ENCODE results near the gene WNT9A.

WNT9A gene

DNA sequence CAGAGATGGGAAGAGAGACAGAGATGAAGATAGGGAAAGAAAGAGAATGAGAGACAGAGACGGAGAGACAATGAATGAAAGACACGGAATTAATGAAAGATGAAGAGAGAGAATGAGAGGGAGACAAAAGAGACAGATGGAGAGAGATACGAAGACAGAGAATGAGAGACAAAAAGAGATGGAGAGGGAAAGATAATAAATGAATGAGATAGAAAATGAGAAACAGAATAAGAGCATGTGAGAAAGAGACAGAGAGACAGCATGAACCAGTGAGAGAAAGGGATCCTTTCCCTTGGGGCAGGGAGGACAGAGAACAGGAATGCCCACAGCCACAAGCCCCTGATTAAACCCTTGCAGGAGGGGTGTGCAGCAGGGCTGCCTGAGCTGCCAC is 5.3 kb upstream of the WNT9A start:
- no peak for DNase-seq

DNA sequence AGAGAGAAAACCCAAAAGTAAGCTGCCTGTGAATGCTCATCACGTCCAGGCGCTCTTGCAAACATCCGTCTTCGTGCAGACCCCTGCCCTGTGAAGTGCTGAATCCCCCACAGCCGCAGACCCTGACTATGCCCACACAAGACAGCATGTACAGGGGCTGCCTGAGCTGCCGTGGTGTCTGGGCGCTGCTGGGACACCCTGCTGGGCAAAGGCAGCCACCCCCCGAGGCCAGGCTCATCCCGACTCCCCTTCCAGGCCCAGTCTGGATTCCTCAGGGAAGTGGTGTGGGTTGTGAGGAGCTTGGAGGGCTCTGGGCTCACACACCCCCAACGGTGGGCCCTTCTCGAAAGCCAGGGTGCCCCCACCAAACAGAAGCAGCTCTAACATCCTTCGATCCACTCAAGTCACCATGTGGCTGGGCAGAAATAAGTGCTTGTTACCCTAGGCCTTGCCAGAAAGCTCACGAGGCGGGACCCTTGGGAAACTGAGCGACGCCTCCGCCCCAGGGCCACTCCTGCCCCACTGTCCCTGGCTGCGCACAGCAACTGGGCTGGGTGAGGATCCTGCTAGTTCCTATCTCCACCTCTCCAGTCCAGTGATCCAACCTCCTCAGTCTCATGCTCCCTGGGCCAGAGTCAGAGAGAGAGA is 4.8 kb upstream of the WNT9A start:
- no peak for DNase-seq

DNA sequence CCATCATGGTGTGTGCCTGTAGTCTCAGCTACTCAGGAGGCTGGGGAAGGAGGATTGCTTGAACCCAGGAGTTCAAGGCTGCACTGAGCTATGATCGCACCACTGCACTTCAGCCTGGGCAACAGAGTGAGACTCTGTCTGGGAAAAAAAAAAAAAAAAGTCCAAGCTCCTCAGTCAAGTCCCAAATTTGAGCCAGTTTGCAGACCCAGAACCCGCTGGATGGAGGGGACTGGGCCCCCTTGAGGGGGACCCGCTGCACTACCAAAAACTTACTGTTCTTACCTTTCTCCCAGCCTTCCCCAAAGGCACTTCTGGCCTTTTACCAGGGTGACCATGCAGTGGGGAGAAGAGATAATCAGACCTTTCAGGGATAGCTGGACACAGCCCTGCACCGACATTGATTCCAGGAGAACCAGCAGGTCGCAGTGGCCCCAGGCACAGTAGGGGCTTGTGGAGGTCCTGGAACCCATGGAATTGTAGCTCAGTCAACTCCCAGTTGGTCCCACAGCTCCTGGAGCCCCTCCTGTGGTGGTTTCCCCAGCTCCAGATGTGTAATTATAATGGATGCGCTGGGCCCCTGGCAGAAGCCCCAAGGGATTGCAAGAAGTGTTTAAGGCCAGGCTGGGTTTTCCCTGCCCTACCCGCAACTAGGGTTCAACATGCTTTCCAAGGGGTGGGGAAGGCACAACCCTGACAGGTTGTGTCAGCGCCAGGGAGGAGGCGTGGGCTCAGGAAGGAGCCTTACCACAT is 4.1 kb upstream of the WNT9A start:
- no peak for DNase-seq

DNA sequence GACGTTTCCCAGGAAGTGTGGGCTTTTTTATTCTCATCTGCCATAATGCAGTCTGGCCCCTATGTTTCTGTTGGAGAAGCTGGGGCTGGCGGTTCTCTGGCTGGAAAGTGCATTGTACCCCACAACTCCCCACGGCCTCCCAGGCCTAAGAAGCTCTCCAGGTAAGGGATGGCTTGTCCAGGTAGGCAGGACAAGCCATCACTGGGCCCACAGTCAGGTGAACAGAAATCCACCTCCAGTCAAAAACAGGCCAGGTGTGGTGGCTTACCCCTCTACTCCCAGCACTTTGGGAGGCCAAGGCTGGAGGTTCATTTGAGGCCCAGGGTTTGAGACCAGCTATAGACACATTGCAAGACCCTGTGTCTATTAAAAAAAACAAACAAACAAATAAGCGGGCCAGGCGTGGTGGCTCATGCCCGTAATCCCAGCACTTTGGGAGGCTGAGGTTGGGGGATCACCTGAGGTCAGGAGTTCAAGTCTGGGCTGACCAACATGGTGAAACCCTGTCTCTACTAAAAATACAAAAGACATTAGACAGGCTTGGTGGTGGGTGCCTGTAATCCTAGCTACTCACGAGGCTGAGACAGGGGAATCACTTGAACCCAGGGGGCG is 3.1 kb upstream of the WNT9A start:
- no peak for DNase-seq

DNA sequence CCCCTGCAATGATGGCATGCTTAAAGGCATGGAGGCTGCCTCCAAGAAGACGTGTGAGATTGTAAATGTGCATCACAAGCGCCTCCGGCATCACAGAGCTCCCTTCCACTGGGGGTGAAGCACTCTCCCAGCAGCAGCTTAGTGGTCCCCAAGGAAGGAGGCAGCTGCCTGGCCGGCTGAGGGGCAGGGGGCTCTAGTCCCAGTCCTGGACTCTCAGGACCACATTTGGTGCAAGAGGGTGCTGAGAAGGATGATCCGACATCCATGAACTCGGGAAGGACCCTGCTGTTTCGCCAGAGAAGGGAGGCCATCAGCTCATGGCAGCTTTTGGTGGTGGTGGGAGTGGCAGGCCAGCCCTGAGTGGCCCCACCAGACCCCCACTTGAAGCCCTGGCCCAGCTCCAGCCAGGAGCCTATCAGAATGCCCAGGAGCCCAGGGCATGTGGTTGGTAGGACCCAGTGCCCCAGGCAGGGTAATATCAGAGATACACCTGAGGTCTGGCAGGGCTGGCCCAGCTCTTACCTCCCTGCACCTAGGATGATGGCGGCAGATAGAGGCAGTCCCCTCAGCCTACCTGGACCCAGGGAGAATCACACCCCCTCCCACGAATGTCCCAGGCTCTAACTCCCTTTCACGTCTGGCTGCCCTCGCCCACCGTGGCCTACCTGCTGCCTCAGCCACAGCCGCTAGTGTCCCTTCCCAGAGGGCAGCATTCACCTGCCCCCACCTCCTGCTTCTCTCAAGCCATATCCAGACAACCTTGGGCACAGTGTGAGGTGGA is 2.4 kb upstream of the WNT9A start:
- DNase-seq: no peak

DNA sequence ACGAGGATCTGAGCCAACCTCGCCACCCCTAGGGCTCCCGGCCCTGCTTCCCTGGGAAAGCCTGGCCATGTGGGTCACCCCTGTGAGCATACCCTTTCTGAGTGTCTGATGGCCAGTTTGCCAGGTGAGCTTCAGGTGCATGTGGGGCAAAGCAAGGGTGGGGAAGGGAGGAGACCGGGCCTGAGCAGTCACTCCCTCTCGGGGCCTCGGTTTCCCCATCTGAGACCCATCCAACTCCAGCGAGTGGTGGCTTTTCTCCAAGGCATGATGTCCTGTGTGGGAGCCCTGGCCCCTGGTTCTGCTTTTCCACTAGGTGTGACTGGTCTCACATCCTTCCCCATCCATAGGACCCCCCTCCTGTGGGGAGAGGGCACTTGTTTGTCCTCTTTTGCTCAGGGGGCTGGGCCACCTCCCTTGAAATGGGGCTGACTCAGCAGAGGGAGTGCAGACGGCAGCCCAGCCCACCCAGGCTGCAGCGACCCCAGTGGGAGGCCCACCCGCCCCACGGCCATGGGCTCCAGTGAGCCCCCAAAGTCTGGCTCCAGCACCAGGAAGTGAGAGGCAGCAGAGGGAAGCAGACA is 1.7 kb upstream of the WNT9A start:
- no peak for DNase-seq

DNA sequence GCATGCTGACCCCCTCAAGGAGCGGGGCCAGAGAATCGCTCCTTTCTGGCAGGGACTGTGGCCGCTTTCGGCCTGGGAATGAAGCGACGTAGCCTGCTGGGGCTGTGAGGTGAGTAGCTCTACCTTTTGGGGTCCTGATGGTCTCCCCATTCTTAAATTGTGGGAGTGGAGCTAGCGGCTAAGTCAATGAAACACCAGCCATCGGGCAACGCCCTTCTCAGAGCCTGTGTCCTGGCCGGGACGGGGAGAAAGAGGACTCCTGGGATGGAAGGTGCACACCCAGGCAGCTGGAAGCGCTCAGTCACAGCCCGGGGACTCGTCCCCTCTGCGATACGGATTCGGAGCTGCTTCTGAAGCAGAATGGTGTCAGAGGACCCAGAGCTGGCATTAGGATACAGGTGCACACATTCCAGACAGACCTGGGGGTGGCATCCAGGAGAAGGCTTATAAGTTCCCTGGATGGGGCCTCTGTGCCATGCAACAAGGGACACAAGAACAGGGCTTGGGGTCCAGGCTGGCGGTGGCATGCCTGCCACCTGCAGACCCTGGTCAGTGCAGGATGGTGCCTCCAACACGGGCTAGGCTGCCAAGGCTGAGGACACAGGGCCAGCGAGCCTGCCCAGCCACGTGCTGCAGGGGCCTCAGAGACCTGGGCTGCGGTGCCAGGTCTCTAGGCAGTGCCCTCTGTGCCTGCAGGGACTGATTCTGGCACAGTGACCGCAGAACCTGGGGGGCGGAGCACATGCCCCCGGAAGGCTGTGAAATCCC is 945 bp upstream of the WNT9A start:
- DNase-seq: no peak

DNA sequence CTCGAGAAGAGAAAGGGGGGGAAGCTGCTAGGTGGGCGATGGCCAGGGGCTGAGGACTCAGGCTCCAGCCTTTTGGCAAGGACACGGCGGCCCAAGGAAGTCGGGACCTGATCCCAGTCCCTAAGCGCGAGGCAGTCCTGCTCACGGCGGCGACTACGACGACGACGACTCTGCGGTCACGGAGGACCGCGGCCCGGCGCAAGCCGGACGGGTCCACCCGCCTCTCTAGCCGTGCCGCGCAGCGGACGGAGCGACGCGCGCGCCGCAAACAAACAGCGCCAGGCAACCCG is 401 bp downstream of the WNT9A start:
- no peak for DNase-seq

DNA sequence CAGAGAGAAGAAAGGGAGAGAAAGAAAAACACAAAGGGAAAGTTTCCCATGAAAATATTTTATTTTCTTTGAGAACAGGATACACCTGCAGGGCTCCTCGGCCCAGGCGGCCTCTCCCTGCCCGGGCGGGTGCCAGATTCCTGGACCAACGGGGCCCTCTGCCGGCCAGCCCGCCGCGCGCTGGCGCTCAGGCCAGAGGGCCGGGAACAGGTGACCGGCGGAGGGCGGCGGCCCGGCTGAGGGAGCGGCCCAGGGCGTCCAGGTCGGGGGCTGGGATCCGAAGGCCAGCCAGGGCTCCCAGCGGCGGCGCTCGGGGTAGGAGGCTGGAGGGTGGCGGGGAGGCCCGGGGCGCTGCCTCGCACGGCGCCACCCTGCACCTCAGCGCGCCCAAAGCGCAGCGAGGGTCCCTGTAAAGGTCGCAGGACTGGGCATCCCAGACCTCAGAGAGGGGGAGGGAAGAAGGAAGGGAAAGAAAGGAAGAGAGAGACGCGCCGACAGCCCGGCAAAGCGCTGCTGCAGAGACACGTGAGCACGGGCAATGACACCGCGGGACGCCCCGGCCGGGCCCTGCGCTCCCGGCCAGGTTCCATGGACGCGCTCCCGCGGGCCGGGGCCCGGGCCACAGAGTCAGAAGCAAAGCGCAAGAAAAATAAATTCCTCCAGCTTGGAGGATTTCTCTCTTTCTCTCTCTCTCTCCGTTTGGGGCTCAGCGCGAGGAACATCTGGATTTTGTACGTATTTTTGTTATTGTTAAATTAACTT is 927 bp downstream of the WNT9A start:
- DNase-seq: peak; percentile 33

DNA sequence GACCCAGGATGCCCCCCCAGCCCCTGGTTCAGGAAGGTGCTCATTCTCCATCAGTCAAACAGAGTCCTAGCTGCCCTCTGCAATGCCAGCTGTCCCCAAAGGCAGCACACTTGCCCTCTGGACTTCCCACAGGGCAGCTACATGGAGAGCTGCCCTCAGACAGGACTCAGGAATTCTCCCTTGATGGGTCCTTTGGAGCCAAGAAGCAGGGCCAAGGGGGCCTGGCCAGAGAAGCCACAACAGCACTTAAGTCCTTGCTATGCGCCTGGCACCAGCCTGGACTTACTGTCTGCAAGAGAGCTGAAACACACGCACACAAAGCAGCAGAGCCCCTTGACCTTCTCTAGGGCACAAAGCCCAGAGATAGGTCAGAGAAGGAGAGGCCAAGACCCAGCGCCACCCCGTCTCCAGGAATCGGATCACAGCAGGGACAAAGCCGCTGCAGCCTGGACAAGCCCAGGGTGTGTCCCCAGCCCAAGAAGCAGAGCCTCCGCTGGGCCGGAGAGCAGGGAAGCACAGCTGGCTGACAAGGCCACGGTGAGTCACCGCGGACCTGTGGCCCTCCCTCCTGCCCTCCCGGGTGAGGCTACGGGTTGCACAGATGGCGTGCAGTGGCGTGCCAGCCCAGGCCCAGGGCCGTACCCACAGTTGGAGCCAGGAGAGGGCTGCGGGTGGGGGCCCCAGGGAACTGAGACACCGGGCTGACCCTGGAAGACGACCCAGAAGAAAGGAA is 1.7 kb downstream of the WNT9A start:
- no peak for DNase-seq

DNA sequence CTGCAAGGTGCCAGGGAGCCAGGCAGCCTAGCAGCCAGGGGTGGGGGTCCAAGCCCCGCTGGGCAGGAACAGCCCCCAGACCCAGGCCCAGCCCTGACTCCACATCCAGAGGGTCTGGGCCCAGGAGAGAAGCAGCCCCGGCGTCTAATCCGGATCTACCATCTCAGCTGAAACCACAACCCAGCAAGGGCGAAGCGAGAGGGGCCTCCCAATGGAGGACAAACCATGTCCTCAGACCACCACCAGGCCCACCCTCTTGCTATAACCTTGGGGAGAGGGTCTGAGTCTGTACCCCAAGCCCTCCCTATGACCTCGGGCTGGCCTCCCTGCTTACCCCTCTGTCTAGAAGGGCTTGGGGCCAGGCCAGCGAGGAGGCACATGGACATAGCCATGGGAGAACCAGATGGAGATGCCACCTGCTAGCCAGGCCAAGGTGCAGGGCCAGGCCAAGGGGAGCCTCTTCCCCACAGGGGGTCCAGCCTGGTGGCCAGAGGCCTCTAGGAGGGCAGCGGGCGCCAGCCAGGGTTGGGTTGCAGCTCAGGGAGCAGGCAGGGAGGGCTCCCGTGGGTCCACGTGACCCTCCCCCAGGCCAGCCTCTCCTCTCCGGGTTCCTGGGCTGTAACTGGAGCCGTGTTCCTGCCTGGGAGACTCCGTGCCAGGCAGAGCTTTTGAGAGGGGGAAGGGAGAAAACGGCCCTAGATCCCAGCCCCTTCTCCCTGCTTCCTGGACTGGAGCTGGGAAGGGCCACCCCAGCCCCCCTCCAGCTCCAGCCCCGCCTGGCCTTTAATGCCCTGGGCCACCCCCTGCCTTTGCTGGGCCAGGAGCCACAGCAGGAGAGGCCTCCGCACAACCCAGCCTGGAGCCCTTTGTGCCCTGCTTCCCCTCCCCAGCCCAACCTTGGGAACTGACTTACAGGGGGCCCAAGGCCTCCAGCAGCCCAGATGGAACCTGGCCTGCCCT is 2.5 kb downstream of the WNT9A start:
- no peak for DNase-seq

DNA sequence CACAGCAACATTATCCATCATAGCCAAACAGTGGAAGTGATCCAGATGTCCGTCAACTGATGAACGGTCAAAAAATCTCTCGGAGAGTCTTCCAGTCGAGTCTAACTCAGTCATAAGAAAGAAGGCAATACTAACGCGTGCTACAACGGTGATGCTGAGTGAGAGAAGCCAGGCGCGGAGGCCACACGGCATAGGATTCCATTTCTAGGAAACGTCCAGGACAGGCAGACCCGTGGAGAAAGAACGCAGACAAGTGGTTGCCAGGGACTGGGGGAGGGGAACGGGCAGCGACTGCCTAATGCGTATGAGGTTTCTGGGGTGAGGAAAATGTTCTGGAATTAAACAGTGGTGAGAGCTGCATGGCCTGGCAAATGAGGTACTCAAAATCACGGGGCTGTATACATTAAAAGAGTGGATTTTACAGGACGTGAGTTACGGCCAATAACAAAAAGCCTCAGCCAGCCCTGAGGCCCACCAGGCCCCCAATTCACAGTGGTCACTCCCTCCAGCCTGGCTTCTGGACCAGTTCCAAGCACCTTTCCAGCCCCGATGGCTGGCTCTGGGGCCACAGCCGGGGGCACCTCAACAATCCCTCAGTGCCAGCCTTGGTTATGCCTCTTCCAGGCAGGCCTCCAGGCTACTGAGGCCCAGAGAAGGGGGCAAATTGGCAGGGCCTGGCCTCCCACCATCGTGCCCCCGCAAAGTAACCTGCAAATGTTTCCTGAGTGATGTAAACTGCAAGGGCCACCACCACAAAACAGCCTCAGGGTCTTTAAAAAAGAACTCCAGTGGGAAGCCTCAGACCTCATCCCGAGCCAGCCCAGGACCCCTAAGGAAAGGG is 3.4 kb downstream of the WNT9A start:
- DNase-seq: no peak

DNA sequence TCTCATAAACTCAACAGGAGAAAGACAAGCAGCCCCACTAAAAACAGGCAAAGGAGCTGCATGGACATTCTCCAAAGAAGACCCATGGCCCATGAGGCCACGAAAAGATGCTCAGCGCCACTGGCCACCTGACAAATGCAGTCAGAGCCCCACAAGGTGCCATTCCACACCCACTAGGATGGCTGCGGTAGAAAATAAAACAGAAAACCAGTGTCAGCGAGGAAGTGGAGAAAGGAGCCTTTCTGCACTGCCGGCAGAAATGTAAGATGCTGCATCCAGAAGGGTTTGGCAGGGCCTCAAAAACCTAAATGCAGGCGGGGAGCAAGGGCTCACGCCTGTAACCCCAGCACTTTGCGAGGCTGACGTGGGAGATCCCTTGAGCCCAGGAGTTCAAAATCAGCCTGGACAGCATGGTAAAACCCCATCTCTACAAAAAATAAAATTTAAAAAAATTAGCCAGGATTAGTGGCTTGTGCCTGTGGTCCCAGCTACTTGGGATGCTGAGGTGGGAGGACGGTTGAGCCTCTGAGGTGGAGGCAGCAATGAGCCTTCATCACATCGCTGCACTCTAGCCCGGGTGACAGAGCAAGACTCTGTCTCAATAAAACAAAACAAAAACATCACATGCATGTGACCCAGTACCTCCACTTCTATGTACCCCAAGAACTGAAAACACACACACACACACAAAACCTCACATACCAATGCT is 4.2 kb downstream of the WNT9A start:
- no peak for DNase-seq

DNA sequence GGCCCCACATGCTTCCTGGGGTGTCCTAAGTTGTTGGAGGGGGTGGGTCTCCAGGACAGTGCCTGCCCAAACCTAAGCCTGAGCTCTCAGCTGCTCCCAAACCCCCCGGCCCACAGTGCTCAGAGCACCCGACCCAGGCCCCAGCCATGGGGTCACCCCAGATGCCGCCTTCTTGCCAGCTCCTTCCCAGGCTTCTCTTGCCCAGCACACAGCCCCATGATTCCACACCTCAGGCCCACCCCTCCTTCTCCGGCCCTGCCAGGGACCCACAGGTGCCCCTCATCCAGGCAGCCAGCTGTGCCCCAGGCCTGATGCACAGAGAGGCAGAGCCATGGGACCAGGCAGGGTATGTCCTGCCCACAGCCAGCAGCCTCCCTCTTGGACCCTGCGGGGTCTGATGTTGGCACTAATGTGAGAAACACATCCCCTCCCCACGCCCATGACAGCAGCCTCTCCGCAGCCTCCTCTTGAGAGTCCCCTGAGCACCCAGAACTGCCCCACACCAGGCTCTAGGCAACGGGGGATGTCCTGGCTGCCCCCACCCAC is 4.9 kb downstream of the WNT9A start:
- no peak for DNase-seq

DNA sequence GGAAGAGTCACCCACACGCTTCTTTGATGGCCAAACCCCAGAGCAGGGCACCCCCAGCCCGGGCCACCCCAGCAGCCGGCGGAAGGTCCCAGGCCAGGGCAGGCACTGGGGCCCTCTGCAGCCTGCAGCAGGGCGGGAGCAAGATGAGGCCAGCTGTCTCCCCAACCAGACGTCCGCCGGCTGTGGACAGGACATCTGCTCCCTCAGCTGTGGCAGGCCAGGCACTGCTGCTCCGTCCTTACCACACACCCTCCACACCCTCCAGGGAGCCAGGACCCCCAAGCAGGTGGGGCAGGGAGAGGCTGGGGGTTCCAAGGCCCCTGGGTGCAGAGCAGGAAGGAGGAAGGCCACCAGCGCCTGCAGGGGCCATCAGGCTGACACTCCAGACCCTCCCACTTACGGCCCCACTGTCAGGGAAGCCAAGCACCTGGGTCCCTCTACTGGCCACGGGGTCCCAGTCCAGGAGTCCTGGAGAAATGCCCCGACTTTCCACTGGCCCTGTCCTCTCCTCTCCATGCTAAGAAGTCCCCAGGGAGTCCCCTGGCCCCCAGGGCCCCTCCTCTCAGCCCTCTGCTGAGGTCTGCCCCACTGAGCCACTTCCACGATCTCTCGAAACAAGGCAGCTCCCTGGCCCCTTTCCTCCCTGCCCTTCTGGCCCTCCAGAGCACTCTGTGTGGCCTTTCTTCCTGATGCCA is 5.6 kb downstream of the WNT9A start:
- no peak for DNase-seq

DNA sequence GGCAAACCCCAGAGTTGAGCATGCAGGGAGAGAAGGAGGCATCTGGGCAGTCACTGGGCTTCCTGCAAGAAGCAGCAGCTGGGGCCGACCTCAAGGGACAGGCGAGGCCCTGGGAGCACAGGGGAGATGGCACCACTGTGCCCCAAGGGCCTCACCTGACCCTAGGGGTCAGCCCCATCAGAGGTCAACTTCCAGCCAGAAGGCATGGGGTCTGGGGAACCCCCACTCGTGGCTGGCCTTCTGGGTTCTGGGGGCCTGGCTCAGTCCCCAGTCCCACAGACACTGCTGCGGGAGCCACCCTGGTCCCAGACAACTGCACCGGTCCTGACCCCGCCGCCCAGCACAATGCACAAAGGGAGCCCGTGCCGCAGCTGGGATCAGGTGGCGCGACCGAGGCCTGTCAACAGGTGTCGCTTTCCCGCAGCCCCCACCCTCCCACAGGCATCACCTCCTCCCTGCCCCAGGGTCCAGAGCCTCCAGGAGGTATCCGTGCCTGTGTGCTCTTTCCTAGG is 6.2 kb downstream of the WNT9A start:
- DNase-seq: no peak

DNA sequence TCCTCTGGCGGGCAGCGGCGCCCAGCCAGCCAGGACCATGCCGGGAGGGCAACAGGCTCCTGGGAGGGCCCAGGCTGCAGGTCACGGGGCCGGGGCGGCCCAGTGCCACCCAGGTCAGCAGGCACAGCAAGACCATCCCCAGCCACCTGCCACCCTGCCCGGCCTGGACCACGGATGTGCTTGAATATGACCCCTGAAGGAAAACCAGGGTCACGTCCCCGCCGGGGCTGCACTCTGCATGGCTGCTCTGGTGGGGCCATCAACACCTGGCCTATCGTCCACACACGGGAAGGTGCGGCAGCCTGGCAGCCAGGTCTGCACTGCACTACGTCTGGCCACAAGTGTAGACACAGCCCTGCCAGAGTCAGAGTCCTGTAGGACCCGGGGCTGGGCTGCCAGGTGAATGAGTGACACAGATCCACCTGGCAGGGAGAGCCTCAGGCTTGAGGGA is 6.9 kb downstream of the WNT9A start:
- DNase-seq: no peak
